ENCODE data around the gene ZBTB12.
"Not testable (repeated sequence)": the region's sequence is repeated elsewhere in the genome, so short reads cannot be mapped to it uniquely, and the experiment has no call there.

The ZBTB12 gene

GRCh38 chr6:31919624-31920303 lies 17.9 kb upstream of the ZBTB12 start:
- DNase-seq = no peak

DNA sequence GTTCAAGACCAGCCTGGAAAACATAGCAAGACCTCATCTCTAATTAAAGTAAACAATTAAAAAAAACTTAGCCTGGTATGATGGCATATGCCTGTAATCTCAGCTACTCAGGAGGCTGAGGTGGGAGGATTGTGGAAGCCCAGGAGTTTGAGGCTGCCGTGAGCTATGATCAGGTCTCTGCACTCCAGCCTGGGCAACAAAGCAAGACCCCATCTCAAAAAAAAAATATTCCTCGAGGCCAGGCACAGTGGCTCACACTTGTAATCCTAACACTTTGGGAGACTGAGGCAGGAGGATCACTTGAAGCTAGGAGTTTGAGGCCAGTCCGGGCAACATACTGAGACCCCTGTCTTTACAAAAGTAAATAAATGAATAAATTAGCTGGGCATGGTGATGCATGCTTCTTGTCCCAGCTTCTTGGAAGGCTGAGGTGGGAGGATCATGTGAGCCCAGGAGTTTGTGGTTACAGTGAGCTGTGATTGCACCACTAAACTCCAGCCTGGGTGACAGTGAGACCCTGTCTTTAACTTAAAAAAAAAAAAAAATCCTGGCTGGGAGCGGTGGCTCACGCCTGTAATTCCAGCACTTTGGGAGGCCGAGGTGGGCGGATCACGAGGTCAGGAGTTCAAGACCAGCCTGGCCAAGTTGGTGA lies 16.3 kb upstream of the ZBTB12 start:
- no peak for DNase-seq

- no peak for DNase-seq
Measured at GRCh38 chr6:31915756-31916155, 13.9 kb upstream of the ZBTB12 start.

DNA sequence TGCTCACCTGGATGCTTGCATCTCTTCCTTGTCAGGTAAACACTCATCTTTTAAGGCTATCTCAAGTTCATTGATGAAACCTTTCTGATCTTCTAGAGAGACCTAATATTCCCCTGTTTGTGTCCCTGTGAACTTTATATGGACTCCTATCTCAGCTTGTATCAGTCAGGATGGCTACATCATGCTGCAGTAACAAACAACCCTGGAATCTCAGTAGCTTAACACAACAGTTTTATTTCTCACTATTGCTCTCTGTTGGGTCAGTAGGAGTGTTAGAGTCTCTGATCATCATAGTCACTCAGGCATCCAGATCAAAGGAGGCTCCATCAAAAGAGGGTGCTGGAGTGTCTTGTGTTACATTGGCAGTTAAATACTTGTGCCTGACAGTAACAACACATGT lies 13.5 kb upstream of the ZBTB12 start:
- DNase-seq = no peak

GRCh38 chr6:31911826-31912585 lies 10.1 kb upstream of the ZBTB12 start:
- DNase-seq = no peak

GRCh38 chr6:31909298-31909697 lies 7.4 kb upstream of the ZBTB12 start:
- DNase-seq = not testable (repeated sequence)

GRCh38 chr6:31908791-31909190 lies 6.9 kb upstream of the ZBTB12 start:
- DNase-seq = no peak

DNA sequence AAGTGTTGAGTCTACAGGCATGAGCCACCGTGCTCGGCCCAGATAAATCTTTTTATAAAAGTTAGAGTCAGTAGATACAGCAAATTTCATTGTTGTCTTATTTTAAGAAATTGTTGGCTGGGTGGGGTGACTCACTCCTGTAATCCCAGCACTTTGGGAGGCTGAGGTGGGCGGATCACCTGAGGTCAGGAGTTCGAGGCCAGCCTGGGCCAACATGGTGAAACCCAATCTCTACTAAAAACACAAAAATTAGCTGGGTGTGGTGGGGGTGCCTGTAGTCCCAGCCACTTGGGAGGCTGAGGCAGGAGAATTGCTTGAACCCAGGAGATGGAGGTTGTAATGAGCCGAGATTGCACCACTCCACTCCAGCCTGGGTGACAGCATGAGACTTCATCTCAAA lies 6.4 kb upstream of the ZBTB12 start:
- DNase-seq = not testable (repeated sequence)

GRCh38 chr6:31907158-31907813 lies 5.4 kb upstream of the ZBTB12 start:
- no peak for DNase-seq

- DNase-seq = not testable (repeated sequence)
Measured at GRCh38 chr6:31906727-31907126, 4.8 kb upstream of the ZBTB12 start.

- DNase-seq = no peak
Measured at GRCh38 chr6:31906122-31906521, 4.2 kb upstream of the ZBTB12 start.

DNA sequence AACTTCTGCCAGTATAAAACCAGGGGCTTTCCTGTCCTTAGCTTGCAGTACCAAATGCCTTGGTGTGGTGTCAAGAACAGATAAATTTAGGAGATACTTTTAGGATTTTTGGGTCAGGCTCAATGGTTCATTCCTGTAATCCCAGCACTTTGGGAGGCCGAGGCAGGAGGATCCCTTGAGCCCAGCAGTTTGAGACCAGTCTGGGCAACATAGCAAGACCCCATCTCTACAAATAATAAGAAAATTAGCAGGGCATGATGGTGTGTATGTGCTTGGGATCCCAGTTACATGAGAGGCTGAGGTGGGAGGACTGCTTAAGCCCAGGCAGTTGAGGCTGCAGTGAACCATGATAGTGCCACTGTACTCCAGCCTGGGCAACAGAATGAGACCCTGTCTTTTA lies 3.2 kb upstream of the ZBTB12 start:
- no peak for DNase-seq

DNA sequence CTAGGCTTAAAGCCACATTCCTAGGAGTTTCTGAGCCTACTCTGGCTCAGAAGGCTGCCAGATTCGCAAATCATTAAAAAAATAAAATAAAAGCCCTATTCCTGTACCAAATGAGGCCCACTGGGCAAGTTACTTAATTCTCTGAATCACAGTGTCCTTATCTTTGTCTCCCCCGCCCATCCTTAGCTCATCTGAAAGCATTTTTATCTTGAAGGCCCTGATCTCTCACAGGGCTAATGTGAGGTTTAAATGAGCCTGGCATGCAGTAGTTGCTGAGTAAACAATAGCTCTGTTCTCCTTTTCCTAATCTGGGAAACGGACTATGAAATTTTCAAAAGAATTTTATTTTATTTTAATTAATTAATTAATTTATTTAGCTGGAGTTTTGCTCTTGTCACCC lies 2.1 kb upstream of the ZBTB12 start:
- no peak for DNase-seq

DNA sequence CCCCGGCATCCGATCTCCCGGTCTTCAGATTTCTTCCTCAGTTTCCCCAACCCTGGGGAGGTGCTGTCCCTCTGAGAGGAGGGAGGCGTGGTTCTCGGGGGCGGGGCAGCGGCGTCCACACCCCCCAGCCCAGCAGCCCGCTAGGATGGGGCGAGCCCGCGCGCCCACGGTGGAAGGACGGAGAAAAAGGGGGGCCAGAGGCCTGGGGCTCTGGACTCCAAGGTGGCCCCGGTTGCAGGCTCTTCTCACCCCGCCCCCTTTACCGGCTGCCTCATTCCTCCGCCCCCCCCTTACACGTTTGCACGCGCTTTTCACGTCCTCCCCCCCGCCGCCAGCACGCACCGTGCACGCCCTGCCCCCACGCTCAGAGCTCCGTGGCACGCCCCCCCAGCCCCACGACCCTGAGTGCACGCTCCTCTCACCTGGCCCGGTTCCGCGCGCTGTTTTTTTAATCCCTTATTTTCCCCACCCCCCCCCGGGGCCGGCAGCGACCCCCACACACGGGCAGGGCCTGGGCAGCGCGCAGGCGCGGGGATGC lies 402 bp downstream of the ZBTB12 start:
- no peak for DNase-seq

DNA sequence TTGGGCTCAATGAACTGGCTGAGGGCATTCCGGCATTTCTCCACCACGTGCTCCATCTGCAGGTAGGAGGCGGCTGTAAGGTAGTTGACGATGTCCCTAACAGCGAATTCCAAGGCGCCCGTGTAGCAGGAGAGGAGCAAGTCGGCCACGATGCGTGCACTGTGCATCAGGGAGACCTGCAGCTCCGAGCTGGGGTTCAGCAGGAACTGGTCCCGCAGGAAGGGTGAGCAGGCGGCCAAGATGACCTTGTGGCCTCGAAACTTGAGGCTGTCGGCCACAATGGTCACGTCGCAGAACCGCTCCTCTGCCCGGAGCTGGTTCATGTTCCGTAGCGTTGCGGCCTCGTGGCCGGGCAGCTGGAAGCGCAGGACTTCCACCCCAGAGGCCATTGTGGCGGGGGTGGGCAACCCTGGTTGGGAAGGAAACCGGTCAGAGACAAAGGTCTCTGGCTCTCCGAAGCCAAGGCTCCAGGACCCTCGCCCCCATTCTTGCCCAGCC lies 920 bp downstream of the ZBTB12 start:
- DNase-seq = no peak

GRCh38 chr6:31899882-31900722 lies 1.8 kb downstream of the ZBTB12 start:
- no peak for DNase-seq

DNA sequence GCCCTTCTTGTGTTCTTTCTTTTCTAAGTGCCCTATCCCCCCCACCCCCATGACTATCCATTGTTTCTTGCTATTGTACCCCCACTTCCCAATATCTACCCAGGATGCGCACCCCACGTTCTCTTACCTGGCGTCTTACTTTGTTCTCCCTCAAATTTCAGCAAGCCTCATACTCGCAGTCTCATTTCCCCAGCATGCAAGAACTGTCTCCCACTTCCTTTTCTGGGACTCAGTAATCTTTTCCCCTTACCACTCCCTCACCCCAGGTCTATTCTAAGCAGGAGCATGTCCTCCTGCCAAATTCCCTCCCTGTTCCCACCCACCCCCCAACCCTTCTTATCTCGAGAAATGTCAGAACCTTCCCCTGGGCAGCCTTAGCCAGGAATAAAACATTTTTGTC lies 2.7 kb downstream of the ZBTB12 start:
- DNase-seq = no peak

- DNase-seq = peak; percentile 40
Measured at GRCh38 chr6:31898383-31899011, 3.4 kb downstream of the ZBTB12 start.

DNA sequence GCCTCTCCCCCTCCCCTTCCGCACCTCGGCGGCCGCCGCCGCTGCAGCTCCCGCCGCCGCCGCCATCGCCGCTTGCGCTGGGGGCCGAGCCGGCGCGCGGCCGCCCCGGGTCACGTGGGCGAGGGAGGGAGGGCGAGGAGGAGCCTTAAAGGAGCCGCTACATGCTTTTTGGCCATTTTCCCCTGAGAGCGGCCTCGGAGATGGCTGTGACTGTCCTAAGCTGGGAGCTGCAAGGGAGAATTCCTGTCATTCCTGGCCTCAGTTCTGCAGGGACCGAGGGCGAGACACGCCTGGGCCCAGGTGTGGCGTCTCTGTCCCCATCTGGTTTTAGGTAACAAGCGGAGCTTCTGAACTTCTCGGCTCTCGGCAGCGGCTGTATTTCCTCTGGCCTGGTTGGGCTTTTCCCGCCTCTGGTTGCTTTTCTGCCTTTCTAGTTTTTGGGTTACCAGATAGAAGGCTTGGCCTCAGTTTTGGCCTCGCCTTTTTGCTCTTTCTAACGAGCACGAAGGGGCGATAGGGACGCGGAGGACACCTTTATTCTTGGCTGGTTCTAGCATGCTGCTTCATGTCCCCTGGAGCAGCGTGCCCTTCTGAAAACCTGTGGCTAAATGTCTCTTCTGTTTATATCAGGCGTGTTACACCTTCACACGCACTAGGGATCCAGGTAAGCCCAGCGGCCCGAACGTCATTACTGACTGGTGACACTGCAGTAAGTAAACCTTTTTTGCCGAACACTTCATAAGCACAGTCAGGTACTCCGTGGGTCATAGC lies 4.1 kb downstream of the ZBTB12 start, which contains the start of gene EHMT2:
EHMT2 (minus strand) TSS at position 87 of the 771 bp plus-strand sequence; CDS start at position 66, 21 bp downstream.
- peak; percentile 71 for DNase-seq

GRCh38 chr6:31896856-31897611 lies 4.9 kb downstream of the ZBTB12 start:
- no peak for DNase-seq
